A549 (cell line): ENCODE measurements around the gene TSNAXIP1. TPM values are rescaled to one million over a fixed set of nuclear protein-coding genes. Genes with fewer than 3 reads are reported as not detected.

Experiments
- ATAC-seq, 2 experiments: fragments of 200-7000 bp in 1 of 2; fragments of >200 bp in 1 of 2; cut with Nextera tagmentation in 1 of 2; cut with Tn5 transposase in 1 of 2; 3 replicates each; pipeline versions ENCODE4 v1.8.0 to v1.9.1; 2018 to 2020; ENCODE audit warnings: mild to moderate bottlenecking in 1 of 2, moderate library complexity in 1 of 2
- CTCF ChIA-PET: fragments of 300-600 bp; sonication (Branson Sonifier 250); formaldehyde crosslinking; extraction: SDS; loops from one replicate; lab custom pipeline; 2021; ENCODE audit warnings: antibody characterized with exemption, inconsistent platforms; lab: Yijun Ruan, JAX
- POLR2A ChIA-PET: fragments of 350-600 bp; formaldehyde crosslinking; extraction: SDS; loops from one replicate; lab custom pipeline; 2021; ENCODE audit warnings: antibody characterized with exemption, inconsistent platforms; lab: Yijun Ruan, JAX
- DNase-seq, 2 experiments: peaks; one replicate each; pipeline versions ENCODE4 v3.0.0 to v3.0.0-alpha.2; 2011 to 2016; ENCODE audit warnings: low read depth in 1 of 2, low spot score in 1 of 2
- FAIRE-seq: peaks from 2 replicates; lab custom pipeline; 2011; peaks lifted over from hg19 to GRCh38; lab: Jason Lieb, UNC
- H3K27ac ChIP-seq, 2 experiments: fragments of >200 bp; sonication (Bioruptor Twin); formaldehyde crosslinking; 3 replicates each; pipeline ENCODE4 v1.5.1; 2016 to 2017
- H3K4me1 ChIP-seq: fragments of >200 bp; sonication (Bioruptor Twin); formaldehyde crosslinking; 3 replicates; pipeline ENCODE4 v1.6.1; 2016
- H3K4me2 ChIP-seq: fragments of >200 bp; sonication (Bioruptor Twin); formaldehyde crosslinking; 3 replicates; pipeline ENCODE4 v1.6.1; 2016
- H3K4me3 ChIP-seq: fragments of >200 bp; sonication (Bioruptor Twin); formaldehyde crosslinking; 3 replicates; pipeline ENCODE4 v1.5.1; 2016
- H3K9me3 ChIP-seq: fragments of >200 bp; sonication (Bioruptor Twin); formaldehyde crosslinking; 3 replicates; pipeline ENCODE4 v1.6.1; 2016
- CEBPB ChIP-seq, 2 experiments: fragments of >200 bp in 1 of 2; sonication (Bioruptor Twin) in 1 of 2; formaldehyde crosslinking in 1 of 2; IDR thresholded peaks; 2 replicates each; pipeline ENCODE4 v1.6.1; 2012 to 2016
- EHF ChIP-seq: fragments of 250-450 bp; sonication (Bioruptor Pico); IDR thresholded peaks from 2 replicates; pipeline ENCODE4 v1.5.0; 2020; ENCODE audit warnings: mild to moderate bottlenecking
- EP300 ChIP-seq, 2 experiments: fragments of >200 bp; sonication (Bioruptor Twin); formaldehyde crosslinking; IDR thresholded peaks; 2 replicates in 1 of 2; 3 replicates in 1 of 2; pipeline ENCODE4 v1.6.1; 2016 to 2017
- FOSL2 ChIP-seq, 2 experiments: fragments of 450-650 bp in 1 of 2; fragments of >200 bp in 1 of 2; sonication (Bioruptor Twin) in 1 of 2; formaldehyde crosslinking; IDR thresholded peaks; 2 replicates each; pipeline versions ENCODE4 v1.5.0 to v1.6.1; 2016 to 2020; ENCODE audit warnings: mild to moderate bottlenecking in 1 of 2, moderate library complexity in 1 of 2
- GATA3 ChIP-seq: IDR thresholded peaks from 2 replicates; pipeline ENCODE4 v1.6.1; 2012; ENCODE audit warnings: borderline replicate concordance
- HOXB5 ChIP-seq: fragments of 250-450 bp; sonication (Bioruptor Pico); IDR thresholded peaks from 2 replicates; pipeline ENCODE4 v1.5.0; 2020; ENCODE audit warnings: mild to moderate bottlenecking, moderate library complexity
- MAFK ChIP-seq: fragments of 450-650 bp; IDR thresholded peaks from 2 replicates; pipeline ENCODE4 v1.6.1; 2014; ENCODE audit not compliant: partially characterized antibody
- MYC ChIP-seq: IDR thresholded peaks from 2 replicates; pipeline ENCODE4 v1.6.1; 2012; ENCODE audit warnings: mild to moderate bottlenecking, inconsistent platforms, low read length, improper control_type of control experiment, borderline replicate concordance
- NFE2L2 ChIP-seq: fragments of 150-350 bp; conservative IDR thresholded peaks from 2 replicates; pipeline ENCODE4 v1.6.1; 2014; ENCODE audit warnings: low read length
- NPAS2 ChIP-seq: fragments of 250-450 bp; sonication (Bioruptor Pico); IDR thresholded peaks from 2 replicates; pipeline ENCODE4 v1.8.0; 2022; ENCODE audit warnings: mild to moderate bottlenecking, moderate library complexity, borderline replicate concordance
- POLR2A ChIP-seq: IDR thresholded peaks from 2 replicates; pipeline ENCODE4 v1.6.1; 2012; ENCODE audit warnings: mild to moderate bottlenecking, low read length
- POLR2AphosphoS2 ChIP-seq: conservative IDR thresholded peaks from 2 replicates; pipeline ENCODE4 v1.6.1; 2012; ENCODE audit warnings: low read length, improper control_type of control experiment, inconsistent platforms
- RAD21 ChIP-seq, 2 experiments: fragments of >200 bp in 1 of 2; sonication (Bioruptor Twin) in 1 of 2; formaldehyde crosslinking in 1 of 2; IDR thresholded peaks in 1 of 2; conservative IDR thresholded peaks in 1 of 2; 2 replicates in 1 of 2; 3 replicates in 1 of 2; pipeline ENCODE4 v1.6.1; 2012 to 2018; ENCODE audit warnings: inconsistent platforms in 1 of 2
- RARB ChIP-seq: fragments of 250-450 bp; sonication (Bioruptor Pico); IDR thresholded peaks from 2 replicates; pipeline ENCODE4 v1.8.0; 2021; ENCODE audit warnings: mild to moderate bottlenecking, moderate library complexity
- TP53 ChIP-seq: fragments of 250-450 bp; sonication (Bioruptor Pico); IDR thresholded peaks from 2 replicates; pipeline ENCODE4 v1.5.0; 2021; ENCODE audit warnings: mild to moderate bottlenecking, moderate library complexity
- ZC3H11A ChIP-seq: fragments of 450-650 bp; IDR thresholded peaks from 2 replicates; pipeline ENCODE4 v1.6.1; 2014; ENCODE audit warnings: antibody characterized with exemption, mild to moderate bottlenecking
- WGBS: methylation state at CpG from one replicate; pipeline ENCODE4 v1.1.6; 2017; ENCODE audit errors: missing lambda C conversion rate; 5-methylcytosine and 5-hydroxymethylcytosine counted together
- polyA plus RNA-seq, 4 experiments: library from polyadenylated mRNA; depleted of rRNA in 3 of 4; stranded (reverse); fragments of >200 nt; fragmentation: RNase III in 1 of 4; extraction: RNeasy Plus Mini Kit Qiagen cat#74134 plus additional on column Dnase treatment in 1 of 4; gene quantifications; 2 replicates in 3 of 4; 3 replicates in 1 of 4; pipeline ENCODE4 v1.2.3, GENCODE V29; 2011 to 2017
- TF ChIP-seq, protein P1 (sequence below): IDR thresholded peaks from 2 replicates; pipeline ENCODE4 v1.6.1; 2012
- TF ChIP-seq, protein P2 (sequence below): IDR thresholded peaks from 2 replicates; pipeline ENCODE4 v1.6.1; 2012
- TF ChIP-seq, protein P3 (sequence below): fragments of 200-600 bp; sonication (generic); IDR thresholded peaks from 2 replicates; pipeline ENCODE4 v1.6.1; 2016; ENCODE audit warnings: antibody characterized with exemption, mild to moderate bottlenecking, moderate library complexity
- TF ChIP-seq, protein P4 (sequence below): fragments of >200 bp; sonication (Bioruptor Twin); formaldehyde crosslinking; IDR thresholded peaks from 3 replicates; pipeline ENCODE4 v1.5.1; 2016

Gene TSNAXIP1
- polyA plus RNA-seq, 2 of the 4 experiments (the other 2 are of a cell fraction) = 0.68 to 1.1 TPM

DNA sequence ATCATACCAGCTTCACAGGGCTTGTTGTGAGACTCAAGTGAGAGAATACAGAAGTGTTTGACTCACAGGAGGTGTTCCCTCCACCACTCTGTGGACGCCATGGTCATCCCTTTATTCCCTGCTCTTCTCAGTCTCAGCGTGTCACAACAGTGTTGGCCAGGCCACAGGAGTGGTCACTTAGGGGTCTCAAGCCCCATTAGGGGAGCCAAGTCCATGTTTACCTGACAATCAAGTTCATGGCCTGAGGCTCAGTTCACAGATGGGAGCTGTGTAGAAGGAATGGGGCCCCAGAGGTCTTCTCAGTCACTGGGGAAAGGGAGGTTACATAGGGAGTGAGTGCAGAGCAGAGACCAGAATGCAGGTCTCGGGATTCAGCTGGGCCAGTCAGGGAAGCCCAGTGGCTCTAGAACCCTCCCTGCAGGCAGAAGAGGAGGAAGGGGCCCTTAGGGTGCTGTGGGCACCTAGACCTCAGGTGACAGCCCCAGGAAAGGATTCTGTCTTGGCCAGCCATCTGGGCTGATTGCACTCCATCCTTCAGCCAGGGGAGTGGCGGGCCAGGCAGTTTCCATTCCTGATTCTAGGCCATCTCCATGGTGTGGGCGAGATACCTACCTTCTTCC lies 50.3 kb downstream of the TSNAXIP1 start (continued):
- no peak for TF ChIP-seq ZC3H11A
- no peak for TF ChIP-seq NFE2L2
- no peak for TF ChIP-seq GATA3
- no peak for TF ChIP-seq EP300 (IDR thresholded peaks at IDR 0.05)
- TF ChIP-seq, all 56 proteins: peak for 0

DNA sequence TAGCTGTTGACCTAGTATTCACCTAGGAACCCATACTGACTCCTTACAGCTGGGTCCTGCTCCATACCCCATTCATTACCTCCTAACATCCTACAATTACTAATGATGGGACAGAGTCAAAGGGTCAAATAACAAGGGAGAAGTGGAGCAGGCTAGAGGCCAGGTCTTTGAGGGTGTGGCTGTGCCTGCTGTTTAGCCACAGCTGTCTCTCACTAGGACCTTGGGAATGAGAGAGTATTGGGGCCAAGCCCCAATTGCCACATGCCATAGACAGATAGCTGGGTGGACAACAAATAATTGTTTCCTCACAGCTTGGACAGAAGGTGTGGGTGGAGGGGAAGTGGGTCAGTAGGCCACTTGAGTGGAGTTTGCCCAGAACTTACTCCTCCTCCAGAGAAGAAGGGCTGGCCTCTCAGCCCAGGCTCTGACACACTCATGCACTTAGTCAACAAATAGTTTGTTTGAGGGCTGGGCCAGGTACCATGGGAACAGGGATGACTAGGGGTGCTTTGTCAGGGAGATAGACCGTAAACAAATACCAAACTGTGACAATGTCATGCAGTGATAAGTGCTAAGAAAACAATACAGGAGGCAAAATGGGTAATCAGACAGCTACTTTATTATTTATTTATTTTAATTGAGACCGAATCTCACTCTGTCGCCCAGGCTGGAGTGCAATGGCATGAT lies 51.0 kb downstream of the TSNAXIP1 start:
- peak; percentile 97 to 98 for ATAC-seq
- DNase-seq = peak; percentile 95 to 96
- peaks cover 54% of the 10 kb centered on the region for H3K4me1 ChIP-seq
- whole genome bisulfite sequencing = 26% methylated on average over 3 of the region's 3 CpGs
- CTCF ChIA-PET = interaction anchor here (0.7 to 1.7 kb wide), 5 partner anchors 9 to 58 kb away, joined by 3 to 7 read pairs (median 3); partner anchors contain the start of gene NRN1L
- H3K27ac ChIP-seq = peak overlapping the region in 1 of 2 experiments; percentile 56; a peak in 3 of 6 replicates
- H3K9me3 ChIP-seq = no peaks in the 10 kb centered on the region
- no peak overlapping the region for H3K4me3 ChIP-seq
- POLR2A ChIA-PET = interaction anchor here (0.7 kb wide), 1 partner anchor 41 kb away, joined by 3 read pairs; no protein-coding TSS in a partner anchor
- no peak for FAIRE-seq
- TF ChIP-seq NPAS2 (no peak), RARB (CRISPR knock-in tag) (no peak), HOXB5 (no peak; the same call in 1 of the 2 replicates), MAFK (peak; percentile 34), GATA3 (peak; percentile 29; the same call in 1 of the 2 replicates), TP53 (CRISPR knock-in tag) (no peak), EHF (CRISPR knock-in tag) (no peak), CEBPB (IDR thresholded peaks at IDR 0.05) (no peak), FOSL2 (IDR thresholded peaks at IDR 0.05) (no peak; the same call in 1 of the 2 replicates), FOSL2 (CRISPR knock-in tag; IDR thresholded peaks at IDR 0.05) (peak; percentile 85), MYC (no peak)
- TF ChIP-seq, protein P1, sequence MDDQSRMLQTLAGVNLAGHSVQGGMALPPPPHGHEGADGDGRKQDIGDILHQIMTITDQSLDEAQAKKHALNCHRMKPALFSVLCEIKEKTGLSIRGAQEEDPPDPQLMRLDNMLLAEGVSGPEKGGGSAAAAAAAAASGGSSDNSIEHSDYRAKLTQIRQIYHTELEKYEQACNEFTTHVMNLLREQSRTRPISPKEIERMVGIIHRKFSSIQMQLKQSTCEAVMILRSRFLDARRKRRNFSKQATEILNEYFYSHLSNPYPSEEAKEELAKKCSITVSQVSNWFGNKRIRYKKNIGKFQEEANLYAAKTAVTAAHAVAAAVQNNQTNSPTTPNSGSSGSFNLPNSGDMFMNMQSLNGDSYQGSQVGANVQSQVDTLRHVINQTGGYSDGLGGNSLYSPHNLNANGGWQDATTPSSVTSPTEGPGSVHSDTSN = peak; percentile 54; the same call in 1 of the 2 replicates
- TF ChIP-seq, protein P2, sequence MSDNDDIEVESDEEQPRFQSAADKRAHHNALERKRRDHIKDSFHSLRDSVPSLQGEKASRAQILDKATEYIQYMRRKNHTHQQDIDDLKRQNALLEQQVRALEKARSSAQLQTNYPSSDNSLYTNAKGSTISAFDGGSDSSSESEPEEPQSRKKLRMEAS = 0 out of 2 replicates have a peak, but pooled peaks have one; percentile 37
- TF ChIP-seq, all 56 proteins: peak for 5
- peak overlapping the region; percentile 65 for H3K4me2 ChIP-seq

DNA sequence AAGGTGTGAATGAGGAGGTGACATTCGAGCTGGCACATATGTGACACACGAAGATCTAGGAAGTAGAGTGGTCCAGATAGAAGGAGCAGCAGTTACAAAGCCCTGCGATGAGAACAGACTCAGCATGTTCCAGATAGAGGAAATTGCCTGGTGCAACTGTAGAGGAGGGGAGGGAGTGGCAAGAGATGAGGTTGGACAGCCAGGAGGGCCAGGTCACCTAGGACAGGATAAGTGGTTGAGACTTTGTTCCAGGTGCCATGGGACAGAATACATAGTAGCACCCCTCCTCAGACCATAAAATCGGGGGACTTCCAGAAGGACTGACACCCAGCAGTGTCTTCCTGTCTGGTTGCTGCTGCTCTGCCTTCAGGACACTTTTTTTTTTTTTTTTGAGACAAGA lies 51.8 kb downstream of the TSNAXIP1 start:
- no peak for ATAC-seq
- no peak for FAIRE-seq
- Histone ChIP-seq H3K4me1 (peaks cover 62% of the 10 kb centered on the region), H3K4me2 (peak overlapping the region; percentile 65), H3K4me3 (no peak overlapping the region), H3K27ac (peak overlapping the region in 1 of 2 experiments; percentile 53; a peak in 3 of 6 replicates), H3K9me3 (no peaks in the 10 kb centered on the region)
- CTCF ChIA-PET = interaction anchor here (0.6 to 9.3 kb wide), 7 partner anchors 10 to 416 kb away, joined by 3 to 86 read pairs (median 5); partner anchors contain the start of gene NRN1L
- no peak for TF ChIP-seq GATA3
- TF ChIP-seq POLR2AphosphoS2 = no peak
- TF ChIP-seq, protein P3, sequence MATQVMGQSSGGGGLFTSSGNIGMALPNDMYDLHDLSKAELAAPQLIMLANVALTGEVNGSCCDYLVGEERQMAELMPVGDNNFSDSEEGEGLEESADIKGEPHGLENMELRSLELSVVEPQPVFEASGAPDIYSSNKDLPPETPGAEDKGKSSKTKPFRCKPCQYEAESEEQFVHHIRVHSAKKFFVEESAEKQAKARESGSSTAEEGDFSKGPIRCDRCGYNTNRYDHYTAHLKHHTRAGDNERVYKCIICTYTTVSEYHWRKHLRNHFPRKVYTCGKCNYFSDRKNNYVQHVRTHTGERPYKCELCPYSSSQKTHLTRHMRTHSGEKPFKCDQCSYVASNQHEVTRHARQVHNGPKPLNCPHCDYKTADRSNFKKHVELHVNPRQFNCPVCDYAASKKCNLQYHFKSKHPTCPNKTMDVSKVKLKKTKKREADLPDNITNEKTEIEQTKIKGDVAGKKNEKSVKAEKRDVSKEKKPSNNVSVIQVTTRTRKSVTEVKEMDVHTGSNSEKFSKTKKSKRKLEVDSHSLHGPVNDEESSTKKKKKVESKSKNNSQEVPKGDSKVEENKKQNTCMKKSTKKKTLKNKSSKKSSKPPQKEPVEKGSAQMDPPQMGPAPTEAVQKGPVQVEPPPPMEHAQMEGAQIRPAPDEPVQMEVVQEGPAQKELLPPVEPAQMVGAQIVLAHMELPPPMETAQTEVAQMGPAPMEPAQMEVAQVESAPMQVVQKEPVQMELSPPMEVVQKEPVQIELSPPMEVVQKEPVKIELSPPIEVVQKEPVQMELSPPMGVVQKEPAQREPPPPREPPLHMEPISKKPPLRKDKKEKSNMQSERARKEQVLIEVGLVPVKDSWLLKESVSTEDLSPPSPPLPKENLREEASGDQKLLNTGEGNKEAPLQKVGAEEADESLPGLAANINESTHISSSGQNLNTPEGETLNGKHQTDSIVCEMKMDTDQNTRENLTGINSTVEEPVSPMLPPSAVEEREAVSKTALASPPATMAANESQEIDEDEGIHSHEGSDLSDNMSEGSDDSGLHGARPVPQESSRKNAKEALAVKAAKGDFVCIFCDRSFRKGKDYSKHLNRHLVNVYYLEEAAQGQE = no peak
- TF ChIP-seq RAD21 (conservative IDR thresholded peaks at IDR 0.05 in 1 of 2, IDR thresholded peaks at IDR 0.05 in 1 of 2) = no peak
- TF ChIP-seq POLR2A = no peak
- TF ChIP-seq, protein P4, sequence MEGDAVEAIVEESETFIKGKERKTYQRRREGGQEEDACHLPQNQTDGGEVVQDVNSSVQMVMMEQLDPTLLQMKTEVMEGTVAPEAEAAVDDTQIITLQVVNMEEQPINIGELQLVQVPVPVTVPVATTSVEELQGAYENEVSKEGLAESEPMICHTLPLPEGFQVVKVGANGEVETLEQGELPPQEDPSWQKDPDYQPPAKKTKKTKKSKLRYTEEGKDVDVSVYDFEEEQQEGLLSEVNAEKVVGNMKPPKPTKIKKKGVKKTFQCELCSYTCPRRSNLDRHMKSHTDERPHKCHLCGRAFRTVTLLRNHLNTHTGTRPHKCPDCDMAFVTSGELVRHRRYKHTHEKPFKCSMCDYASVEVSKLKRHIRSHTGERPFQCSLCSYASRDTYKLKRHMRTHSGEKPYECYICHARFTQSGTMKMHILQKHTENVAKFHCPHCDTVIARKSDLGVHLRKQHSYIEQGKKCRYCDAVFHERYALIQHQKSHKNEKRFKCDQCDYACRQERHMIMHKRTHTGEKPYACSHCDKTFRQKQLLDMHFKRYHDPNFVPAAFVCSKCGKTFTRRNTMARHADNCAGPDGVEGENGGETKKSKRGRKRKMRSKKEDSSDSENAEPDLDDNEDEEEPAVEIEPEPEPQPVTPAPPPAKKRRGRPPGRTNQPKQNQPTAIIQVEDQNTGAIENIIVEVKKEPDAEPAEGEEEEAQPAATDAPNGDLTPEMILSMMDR = no peak
- no peak for DNase-seq
- POLR2A ChIA-PET = no interaction called here
- 72% methylated on average over 4 of the region's 4 CpGs for WGBS
